Heart left ventricle (tissue), 13 donors: ENCODE data around the gene NCR2.

ENCODE experiments used
- POLR2A ChIP-seq, 2 donors: fragments of 450-650 bp; IDR thresholded peaks; one replicate each; pipeline ENCODE4 v1.6.1; 2017; ENCODE audit warnings: antibody characterized with exemption in 2 of 2, mild to moderate bottlenecking in 2 of 2, moderate library complexity in 2 of 2
- TF ChIP-seq, protein P1 (sequence below), 12 donors: fragments of 200-600 bp; sonication (generic) in 4 of 12; IDR thresholded peaks; one replicate each; pipeline versions ENCODE4 v1.5.0 to v1.8.0; 2018 to 2022; ENCODE audit warnings: antibody characterized with exemption in 12 of 12, mild to moderate bottlenecking in 5 of 12
- donor health status: ischemic (EF 13 %, LVEDD 7.1; RV severe dilation, severe dysfunction).
- donor health status: DM: no; HTN: yes; CAD: no.
- donor health status: DM: no; HTN: no; CAD: no.
- donor health status: ischemic (EF 25% LVEDD 6.9; RV normal size, moderate dysfunction).
- donor health status: ischemic (EF 25% LVEDD 5.7; RV mildly dilated, moderate dysfunction).
- donor health status: ischemic (EF 35%, LVEDD 5.7; RV mildly dilated, moderate dysfunction).
- donor health status: nonischemic (EF 11% LVEDD 7.7; RV severe dilation, severe dysfunction).
- donor health status: DM: yes; HTN: yes; CAD: no.
- donor health status: PGD.
- donor health status: ischemic (EF 29% LVEDD 5.4; RV normal size, mild dysfunction).
- donor health status: nonischemic (EF 23%, LVEDD 6.1; RV moderate dilation, normal function).

DNA sequence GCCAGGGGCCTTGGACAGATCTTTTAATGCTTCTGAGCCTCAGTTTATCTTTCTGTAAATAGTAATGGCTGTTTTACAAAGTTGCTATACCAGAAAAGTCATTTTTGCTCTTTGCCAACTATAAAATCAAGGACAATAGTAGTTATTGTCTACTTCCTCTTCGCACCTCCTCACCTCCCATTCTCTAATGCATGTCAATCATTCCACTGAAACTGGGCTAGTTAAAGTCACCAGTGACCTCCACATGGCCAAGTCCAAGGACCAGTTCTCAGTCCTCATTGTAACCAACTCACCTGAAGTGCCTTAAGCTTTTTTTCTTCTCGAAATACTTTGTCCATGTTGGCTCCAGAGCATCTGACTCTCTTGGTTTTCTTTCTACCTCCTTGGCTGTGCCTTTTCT, 51.2 kb downstream of the NCR2 start:
- TF ChIP-seq, protein P1, sequence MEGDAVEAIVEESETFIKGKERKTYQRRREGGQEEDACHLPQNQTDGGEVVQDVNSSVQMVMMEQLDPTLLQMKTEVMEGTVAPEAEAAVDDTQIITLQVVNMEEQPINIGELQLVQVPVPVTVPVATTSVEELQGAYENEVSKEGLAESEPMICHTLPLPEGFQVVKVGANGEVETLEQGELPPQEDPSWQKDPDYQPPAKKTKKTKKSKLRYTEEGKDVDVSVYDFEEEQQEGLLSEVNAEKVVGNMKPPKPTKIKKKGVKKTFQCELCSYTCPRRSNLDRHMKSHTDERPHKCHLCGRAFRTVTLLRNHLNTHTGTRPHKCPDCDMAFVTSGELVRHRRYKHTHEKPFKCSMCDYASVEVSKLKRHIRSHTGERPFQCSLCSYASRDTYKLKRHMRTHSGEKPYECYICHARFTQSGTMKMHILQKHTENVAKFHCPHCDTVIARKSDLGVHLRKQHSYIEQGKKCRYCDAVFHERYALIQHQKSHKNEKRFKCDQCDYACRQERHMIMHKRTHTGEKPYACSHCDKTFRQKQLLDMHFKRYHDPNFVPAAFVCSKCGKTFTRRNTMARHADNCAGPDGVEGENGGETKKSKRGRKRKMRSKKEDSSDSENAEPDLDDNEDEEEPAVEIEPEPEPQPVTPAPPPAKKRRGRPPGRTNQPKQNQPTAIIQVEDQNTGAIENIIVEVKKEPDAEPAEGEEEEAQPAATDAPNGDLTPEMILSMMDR (IDR thresholded peaks at IDR 0.05), result no peak
- TF ChIP-seq POLR2A (IDR thresholded peaks at IDR 0.05), result no peak
